Naive thymus-derived CD4-positive, alpha-beta T cell (primary cell): ENCODE measurements around the gene GRIN2A. TPM values are rescaled to one million over a fixed set of nuclear protein-coding genes. Genes with fewer than 3 reads are reported as not detected.

Experiments used
- ATAC-seq: fragments of 150-1000 bp; cut with Tn5 transposase; 2 replicates; pipeline ENCODE4 v1.10.0; 2021; ENCODE audit warnings: mild to moderate bottlenecking, moderate library complexity
- CTCF ChIA-PET: fragments of 350-600 bp; sonication (Branson Sonifier 250); formaldehyde crosslinking; loops from one replicate; lab custom pipeline; 2021; ENCODE audit warnings: antibody characterized with exemption; lab: Charles Lee
- POLR2A ChIA-PET: fragments of 350-600 bp; sonication (Branson Sonifier 250); formaldehyde crosslinking; loops from one replicate; lab custom pipeline; 2021; ENCODE audit warnings: antibody characterized with exemption, inconsistent platforms; lab: Charles Lee
- DNase-seq, 9 donors: peaks; one replicate each; pipeline versions ENCODE4 v3.0.0 to v3.0.0-alpha.2; 2020 to 2022; ENCODE audit warnings: mixed read lengths in 1 of 9
- H3K27ac ChIP-seq: one replicate; pipeline ENCODE4 v1.7.0; 2013; ENCODE audit warnings: mild to moderate bottlenecking, low read depth, low read length, moderate library complexity
- H3K27me3 ChIP-seq, 2 donors: one replicate each; pipeline ENCODE4 v1.7.0; 2013; ENCODE audit warnings: low read length in 2 of 2, mild to moderate bottlenecking in 2 of 2, moderate library complexity in 2 of 2; ENCODE audit not compliant: control insufficient read depth in 2 of 2, insufficient read depth in 2 of 2
- H3K36me3 ChIP-seq, 3 experiments: 1 replicate in 2 of 3; 2 replicates in 1 of 3; pipeline ENCODE4 v1.7.0; 2013; ENCODE audit warnings: low read length in 3 of 3, mild to moderate bottlenecking in 3 of 3, moderate library complexity in 1 of 3; ENCODE audit not compliant: insufficient read depth in 3 of 3, control insufficient read depth in 2 of 3
- H3K4me1 ChIP-seq, 2 donors: one replicate each; pipeline ENCODE4 v1.7.0; 2013; ENCODE audit warnings: low read length in 2 of 2, mild to moderate bottlenecking in 2 of 2, moderate library complexity in 1 of 2; ENCODE audit not compliant: control insufficient read depth in 2 of 2, insufficient read depth in 2 of 2
- H3K4me3 ChIP-seq: 2 replicates; pipeline ENCODE4 v1.7.0; 2013; ENCODE audit warnings: mild to moderate bottlenecking, low read length
- H3K9me3 ChIP-seq, 3 experiments: 1 replicate in 2 of 3; 2 replicates in 1 of 3; pipeline ENCODE4 v1.7.0; 2013; ENCODE audit warnings: low read length in 3 of 3; ENCODE audit not compliant: control insufficient read depth in 2 of 3
- H3K27ac Mint-ChIP-seq, 9 donors: one replicate each; pipeline ENCODE4 v1.8.0; 2020 to 2022; ENCODE audit warnings: mixed read lengths in 9 of 9, mild to moderate bottlenecking in 8 of 9, moderate library complexity in 5 of 9, inconsistent platforms in 2 of 9
- H3K27me3 Mint-ChIP-seq, 5 donors: one replicate each; pipeline ENCODE4 v1.8.0; 2021 to 2022; ENCODE audit warnings: mixed read lengths in 5 of 5, mild to moderate bottlenecking in 1 of 5
- H3K36me3 Mint-ChIP-seq, 5 donors: one replicate each; pipeline ENCODE4 v1.8.0; 2020 to 2022; ENCODE audit warnings: mixed read lengths in 5 of 5, mild to moderate bottlenecking in 3 of 5, inconsistent platforms in 1 of 5
- H3K4me1 Mint-ChIP-seq, 7 donors: one replicate each; pipeline ENCODE4 v1.8.0; 2020 to 2022; ENCODE audit warnings: mixed read lengths in 7 of 7, mild to moderate bottlenecking in 3 of 7, inconsistent platforms in 1 of 7
- H3K4me3 Mint-ChIP-seq, 10 donors: one replicate each; pipeline ENCODE4 v1.8.0; 2020 to 2022; ENCODE audit warnings: mild to moderate bottlenecking in 10 of 10, mixed read lengths in 10 of 10, moderate library complexity in 6 of 10, inconsistent platforms in 2 of 10
- H3K9me3 Mint-ChIP-seq, 11 donors: one replicate each; pipeline ENCODE4 v1.8.0; 2020 to 2022; ENCODE audit warnings: mixed read lengths in 11 of 11, mild to moderate bottlenecking in 4 of 11, inconsistent platforms in 1 of 11, moderate library complexity in 1 of 11
- intact Hi-C, 2 donors: fragments of 100-400 bp; cut with micrococcal nuclease; formaldehyde crosslinking; loops; one replicate each; pipeline ENCODE4 v1.15.1; 2023
- polyA plus RNA-seq, 2 donors: library from polyadenylated mRNA; unstranded; fragments of 300-500 nt; fragmentation: Illumina TruSeq; gene quantifications; one replicate each; pipeline ENCODE4 v1.2.3, GENCODE V29; 2021
- total RNA-seq, 6 experiments: library from RNA in 5 of 6; stranded (reverse) in 5 of 6; gene quantifications; 1 replicate in 5 of 6; 2 replicates in 1 of 6; pipeline ENCODE4 v1.2.3 and lab custom pipeline; 2021 to 2026

The GRIN2A gene
- total RNA-seq: not detected
- polyA plus RNA-seq: not detected
- not detected for total RNA-seq (lab: John Stamatoyannopoulos, UW)

DNA sequence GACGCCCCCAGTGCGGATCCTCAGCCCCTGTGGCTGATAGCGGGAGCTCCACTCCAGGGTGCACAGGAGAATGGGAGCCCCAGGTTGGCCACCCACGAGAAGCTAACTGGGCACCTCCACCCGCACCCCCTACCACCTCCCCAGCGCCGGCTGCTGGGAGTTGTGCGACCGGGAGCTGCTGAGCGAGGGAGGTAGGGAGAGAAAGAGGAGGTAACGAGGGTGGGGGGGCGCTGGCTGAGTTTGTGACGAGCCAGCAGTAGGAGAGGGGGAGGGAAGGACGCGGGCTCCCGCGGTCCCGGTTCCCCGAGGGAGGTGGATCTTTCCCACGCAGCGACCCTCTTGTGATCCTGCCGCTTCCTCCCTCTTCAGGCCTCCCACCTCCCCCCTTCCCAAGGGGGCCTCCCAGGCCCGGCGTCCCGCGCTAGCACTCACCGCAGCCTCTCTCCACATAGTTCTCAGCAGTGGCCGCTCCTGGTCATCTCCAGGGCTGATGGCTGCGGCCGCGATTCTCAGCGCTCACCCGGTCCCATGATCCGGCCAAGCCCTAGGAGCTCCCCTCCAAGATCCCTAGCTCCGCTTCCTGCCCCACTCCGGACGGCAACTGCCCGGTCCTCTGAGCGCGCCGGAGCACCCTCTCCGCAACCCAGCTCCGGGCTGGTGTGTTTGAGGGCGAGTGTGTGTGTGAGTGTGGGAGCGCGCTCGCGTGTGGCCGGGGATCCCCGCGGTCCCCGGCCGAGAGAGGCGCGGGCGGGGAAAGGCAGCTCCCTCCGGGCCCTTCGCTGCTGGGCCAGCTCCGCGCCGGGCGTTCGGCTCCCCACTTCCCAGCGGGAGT, at the start of gene GRIN2A:
Gene GRIN2A, minus strand, starts transcription at position 207 of the 832 bp plus-strand sequence. CDS start 2,017 bp downstream, outside the sequence.
- Histone ChIP-seq H3K4me3 (no peak within 1 kb of the TSS), H3K9me3 (no peaks in the 10 kb centered on the region), H3K36me3 (no peaks in the 10 kb centered on the region), H3K4me1 (no peaks in the 10 kb centered on the region), H3K27ac (no peak within 1 kb of the TSS), H3K27me3 (no peaks in the 10 kb centered on the region)
- ChIA-PET CTCF (no interaction called here), POLR2A (no interaction called here)
- intact Hi-C loops: no loop called here
- no peak within 1 kb of the TSS for H3K27ac Mint-ChIP-seq
- H3K4me3 Mint-ChIP-seq: peak within 1 kb of the TSS in 4 of 10 donors; percentile 9 to 78 (median 50)
- peaks cover 29 to 66% (median 57%) of the 10 kb centered on the region in 5 donors for H3K27me3 Mint-ChIP-seq
- H3K9me3 Mint-ChIP-seq: peaks cover 0 to 7% (median 0%) of the 10 kb centered on the region in 11 donors
- no peak for ATAC-seq
- no peaks in the 10 kb centered on the region for H3K36me3 Mint-ChIP-seq
- H3K4me1 Mint-ChIP-seq: peaks cover 0 to 11% (median 6%) of the 10 kb centered on the region in 7 donors
- no peak for DNase-seq

DNA sequence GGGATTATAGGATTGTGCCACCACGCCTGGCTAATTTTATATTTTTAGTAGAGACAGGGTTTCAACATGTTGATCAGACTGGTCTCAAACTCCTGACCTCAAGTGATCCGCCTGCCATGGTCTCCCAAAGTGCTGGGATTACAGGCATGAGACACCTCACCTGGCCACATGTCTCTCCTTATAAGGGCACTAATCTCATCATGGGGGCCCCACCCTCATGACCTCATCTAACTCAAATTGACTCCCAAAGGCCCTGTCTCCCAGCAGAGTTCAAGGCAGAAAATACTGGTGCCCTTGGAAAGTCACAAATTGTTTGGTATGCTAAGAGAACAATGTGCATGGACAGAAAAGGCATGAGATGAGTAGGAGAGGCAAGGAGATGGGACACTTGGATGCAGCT, 49.3 kb upstream of the GRIN2A start:
- no peak overlapping the region for H3K4me3 Mint-ChIP-seq
- Histone ChIP-seq H3K4me3 (no peak overlapping the region), H3K36me3 (no peaks in the 10 kb centered on the region), H3K27me3 (no peaks in the 10 kb centered on the region), H3K27ac (no peak overlapping the region), H3K4me1 (no peaks in the 10 kb centered on the region), H3K9me3 (peaks cover 0 to 9% (median 0%) of the 10 kb centered on the region in 3 experiments)
- DNase-seq (no peak), ATAC-seq (no peak)
- peaks cover 0 to 6% (median 0%) of the 10 kb centered on the region in 5 donors for H3K36me3 Mint-ChIP-seq
- H3K4me1 Mint-ChIP-seq: no peaks in the 10 kb centered on the region
- peaks cover 0 to 13% (median 7%) of the 10 kb centered on the region in 5 donors for H3K27me3 Mint-ChIP-seq
- intact Hi-C loops: no loop called here
- H3K27ac Mint-ChIP-seq: no peak overlapping the region
- ChIA-PET POLR2A (no interaction called here), CTCF (no interaction called here)
- peaks cover 0 to 42% (median 15%) of the 10 kb centered on the region in 11 donors for H3K9me3 Mint-ChIP-seq

DNA sequence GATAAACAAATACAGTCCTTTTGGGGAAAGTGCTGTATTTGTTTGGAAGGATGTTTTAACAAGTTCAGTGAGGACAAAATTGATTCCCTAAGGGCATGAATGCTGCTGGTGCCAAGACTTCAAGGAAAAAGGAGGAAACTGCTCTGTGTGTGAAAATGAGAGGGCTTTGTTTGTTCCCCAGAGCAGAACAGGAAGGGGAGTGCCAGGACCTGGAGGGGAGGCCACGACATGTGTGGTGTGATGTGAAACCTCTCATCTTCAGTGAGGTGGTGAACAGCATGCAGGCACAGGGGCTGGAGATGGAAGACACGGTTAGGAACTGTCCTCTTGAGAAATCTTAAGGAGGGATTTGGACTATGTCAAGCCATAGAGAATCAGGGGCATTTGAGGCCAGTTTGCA, 46.6 kb upstream of the GRIN2A start:
- POLR2A ChIA-PET: no interaction called here
- no peak overlapping the region for H3K4me3 ChIP-seq
- CTCF ChIA-PET: no interaction called here

DNA sequence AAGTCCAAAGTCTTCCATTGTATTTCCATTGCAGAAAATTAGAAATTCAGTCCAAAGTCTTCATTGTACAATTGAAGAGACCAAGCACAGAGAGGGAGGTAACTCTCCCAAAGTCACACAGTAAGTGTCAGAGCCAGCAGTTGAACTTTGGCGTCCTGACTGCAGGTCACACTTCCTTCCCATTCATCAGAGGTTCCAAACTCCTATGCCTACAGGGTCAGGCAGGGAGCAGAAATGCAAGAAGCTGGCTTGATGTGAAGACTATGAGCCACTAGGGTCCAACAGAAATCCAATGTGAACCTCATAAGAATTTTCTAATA, 44.7 kb upstream of the GRIN2A start:
- Histone ChIP-seq H3K27ac (no peak overlapping the region), H3K4me1 (no peaks in the 10 kb centered on the region), H3K36me3 (no peaks in the 10 kb centered on the region), H3K27me3 (no peaks in the 10 kb centered on the region), H3K4me3 (no peak overlapping the region), H3K9me3 (no peaks in the 10 kb centered on the region)
- H3K27me3 Mint-ChIP-seq: peaks cover 0 to 36% (median 21%) of the 10 kb centered on the region in 5 donors
- H3K4me3 Mint-ChIP-seq: no peak overlapping the region
- POLR2A ChIA-PET: no interaction called here
- H3K9me3 Mint-ChIP-seq: peaks cover 0 to 19% (median 8%) of the 10 kb centered on the region in 11 donors
- CTCF ChIA-PET: no interaction called here
- no peak overlapping the region for H3K27ac Mint-ChIP-seq
- DNase-seq (no peak), ATAC-seq (no peak)
- intact Hi-C loops: no loop called here
- H3K4me1 Mint-ChIP-seq: no peaks in the 10 kb centered on the region
- peaks cover 0 to 6% (median 0%) of the 10 kb centered on the region in 5 donors for H3K36me3 Mint-ChIP-seq

More for the DNA sequence above, 46.6 kb upstream of the GRIN2A start:
- ATAC-seq (no peak), DNase-seq (no peak)
- H3K9me3 Mint-ChIP-seq: peaks cover 0 to 38% (median 15%) of the 10 kb centered on the region in 11 donors
- H3K36me3 Mint-ChIP-seq: peaks cover 0 to 6% (median 0%) of the 10 kb centered on the region in 5 donors
- no peak overlapping the region for H3K4me3 Mint-ChIP-seq
- Histone ChIP-seq H3K36me3 (no peaks in the 10 kb centered on the region), H3K27me3 (no peaks in the 10 kb centered on the region), H3K27ac (no peak overlapping the region), H3K9me3 (peaks cover 0 to 9% (median 0%) of the 10 kb centered on the region in 3 experiments), H3K4me1 (no peaks in the 10 kb centered on the region)
- H3K4me1 Mint-ChIP-seq: no peaks in the 10 kb centered on the region
- intact Hi-C loops: no loop called here
- H3K27me3 Mint-ChIP-seq: peaks cover 0 to 32% (median 18%) of the 10 kb centered on the region in 5 donors
- no peak overlapping the region for H3K27ac Mint-ChIP-seq

DNA sequence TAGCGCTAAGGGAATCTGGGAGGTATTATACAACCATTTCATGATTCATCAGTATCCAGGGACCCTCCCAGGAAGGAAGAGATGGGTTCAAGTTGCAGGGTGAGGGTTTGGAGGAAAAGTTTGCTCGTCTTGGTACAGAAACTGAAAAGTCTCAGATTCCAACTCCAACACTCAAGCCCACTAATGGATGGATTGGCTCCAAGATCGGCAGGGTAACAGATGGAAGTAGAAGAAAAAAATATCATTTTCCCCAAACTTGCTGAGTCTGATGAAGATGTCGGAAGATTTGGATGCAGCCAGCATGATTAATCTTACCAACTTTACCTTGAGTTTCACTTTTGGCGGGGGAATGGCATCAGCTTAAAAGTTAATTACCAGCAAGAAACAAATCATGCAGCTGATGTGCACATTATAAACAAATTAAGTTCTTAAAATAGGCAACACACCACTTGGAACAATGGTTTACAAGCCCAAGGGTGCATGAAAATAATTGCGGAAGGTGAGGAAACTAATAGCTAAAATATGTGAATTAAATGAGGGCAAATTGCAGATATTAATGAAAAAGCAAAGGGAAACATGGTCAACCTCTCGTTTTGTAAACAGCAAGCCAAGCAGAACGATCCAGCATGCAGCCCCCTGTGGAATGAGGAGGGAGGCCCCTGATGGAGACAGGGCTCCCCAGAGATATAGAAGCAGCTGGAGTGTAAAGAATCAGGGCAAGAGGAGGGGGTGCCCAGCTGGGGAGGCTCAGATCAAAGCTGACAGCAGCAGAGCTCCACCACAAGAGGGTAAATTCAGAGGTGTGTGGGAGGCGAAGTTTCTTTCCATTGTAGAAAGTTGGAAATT, 44.1 kb upstream of the GRIN2A start:
- ChIA-PET CTCF (no interaction called here), POLR2A (no interaction called here)
- Histone ChIP-seq H3K9me3 (no peaks in the 10 kb centered on the region), H3K36me3 (no peaks in the 10 kb centered on the region), H3K27ac (no peak overlapping the region), H3K27me3 (no peaks in the 10 kb centered on the region), H3K4me1 (no peaks in the 10 kb centered on the region), H3K4me3 (no peak overlapping the region)
- Mint-ChIP-seq H3K9me3 (peaks cover 0 to 14% (median 2%) of the 10 kb centered on the region in 11 donors), H3K36me3 (peaks cover 0 to 6% (median 0%) of the 10 kb centered on the region in 5 donors), H3K4me1 (no peaks in the 10 kb centered on the region), H3K4me3 (peak overlapping the region in 1 of 10 donors; percentile 3), H3K27me3 (peaks cover 0 to 39% (median 23%) of the 10 kb centered on the region in 5 donors), H3K27ac (no peak overlapping the region)
- intact Hi-C loops: no loop called here
- DNase-seq (no peak), ATAC-seq (no peak)

DNA sequence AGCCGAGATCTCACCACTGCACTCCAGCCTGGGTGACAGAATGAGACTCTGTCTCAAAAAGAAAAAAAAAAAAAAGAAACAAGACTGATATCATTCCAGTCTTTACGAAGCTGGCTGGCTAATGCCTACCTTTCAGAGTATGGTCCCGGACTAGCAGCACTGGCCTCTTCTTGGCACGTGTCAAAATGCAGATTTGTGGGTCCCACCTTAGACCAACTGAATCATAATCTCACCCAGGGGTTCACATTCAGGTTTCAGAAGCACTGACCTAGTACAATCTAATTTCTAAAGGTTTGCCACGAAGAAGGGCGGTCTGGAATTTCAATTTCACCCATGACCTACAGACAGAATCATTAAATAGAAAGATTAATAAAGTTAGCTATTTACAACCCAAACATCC, 43.4 kb upstream of the GRIN2A start:
- no peaks in the 10 kb centered on the region for H3K9me3 ChIP-seq
- H3K27me3 ChIP-seq: no peaks in the 10 kb centered on the region
- H3K4me3 ChIP-seq: no peak overlapping the region
- ChIA-PET CTCF (no interaction called here), POLR2A (no interaction called here)
- Mint-ChIP-seq H3K36me3 (peaks cover 0 to 6% (median 0%) of the 10 kb centered on the region in 5 donors), H3K27ac (no peak overlapping the region), H3K9me3 (peaks cover 0 to 7% (median 0%) of the 10 kb centered on the region in 11 donors), H3K4me1 (no peaks in the 10 kb centered on the region), H3K27me3 (peaks cover 0 to 39% (median 23%) of the 10 kb centered on the region in 5 donors), H3K4me3 (no peak overlapping the region)
- ATAC-seq: no peak
- no peak overlapping the region for H3K27ac ChIP-seq
- H3K4me1 ChIP-seq: no peaks in the 10 kb centered on the region
- no peak for DNase-seq
- intact Hi-C loops: no loop called here
- no peaks in the 10 kb centered on the region for H3K36me3 ChIP-seq
